AG04450 (cell line): ENCODE measurements around the gene TAF3. TPM values are rescaled to one million over a fixed set of nuclear protein-coding genes. Genes with fewer than 3 reads are reported as not detected.

Source experiments
- CTCF ChIA-PET: fragments of 300-600, 350-600 bp; formaldehyde crosslinking; extraction: SDS; loops from one replicate; lab custom pipeline; 2022; ENCODE audit warnings: antibody characterized with exemption, inconsistent platforms; lab: Charles Lee
- POLR2A ChIA-PET: fragments of 350-600 bp; formaldehyde crosslinking; extraction: SDS; loops from one replicate; lab custom pipeline; 2021; ENCODE audit warnings: antibody characterized with exemption, inconsistent platforms; lab: Yijun Ruan, JAX
- DNase-seq: peaks from one replicate; pipeline ENCODE4 v3.0.0-alpha.2; 2011; ENCODE audit warnings: low read depth, low spot score
- H3K27ac ChIP-seq: one replicate; pipeline ENCODE4 v1.5.1; 2012; ENCODE audit warnings: low read depth, low read length, control low read depth
- H3K27me3 ChIP-seq: one replicate; pipeline ENCODE4 v1.6.0; 2012; ENCODE audit warnings: low read length; ENCODE audit not compliant: control insufficient read depth, insufficient read depth
- H3K4me3 ChIP-seq: 2 replicates; pipeline ENCODE4 v1.5.1; 2011; ENCODE audit warnings: mild to moderate bottlenecking, low read depth, low read length, control low read depth
- H3K9me3 ChIP-seq: 2 replicates; pipeline ENCODE4 v1.5.1; 2012; ENCODE audit warnings: low read length; ENCODE audit not compliant: control insufficient read depth, insufficient read depth
- polyA plus RNA-seq: library from polyadenylated mRNA; depleted of rRNA; stranded (reverse); fragments of >200 nt; gene quantifications from 2 replicates; pipeline ENCODE4 v1.2.3, GENCODE V29; 2011
- TF ChIP-seq, protein P1 (sequence below): IDR thresholded peaks from 2 replicates; pipeline ENCODE4 v1.5.1; 2011; ENCODE audit warnings: low read depth, low read length, control low read depth, inconsistent platforms

Gene TAF3
- polyA plus RNA-seq, 1 experiment = 3.1 TPM

DNA sequence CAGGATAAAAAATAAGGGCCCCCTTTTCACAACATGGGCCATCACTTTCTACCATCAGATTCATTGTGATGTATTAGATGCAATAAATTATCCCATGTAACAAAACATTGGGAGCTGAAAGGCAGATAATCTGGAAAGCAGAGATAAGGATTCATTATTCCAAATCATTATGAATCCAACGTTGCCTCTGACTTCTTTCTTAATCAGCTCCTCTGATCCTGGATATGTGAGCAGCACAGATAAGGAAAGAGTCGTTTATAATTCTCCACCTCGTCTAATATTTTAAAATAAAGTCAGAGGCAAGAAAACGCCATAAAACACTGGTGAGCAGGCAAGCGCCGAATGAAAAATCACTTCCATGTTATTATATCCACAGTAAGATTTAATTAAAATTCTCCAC, 222.3 kb downstream of the TAF3 start:
- H3K27ac ChIP-seq = no peak overlapping the region
- H3K27me3 ChIP-seq = peaks cover 97% of the 10 kb centered on the region
- CTCF ChIA-PET = no interaction called here
- DNase-seq = no peak
- TF ChIP-seq, protein P1, sequence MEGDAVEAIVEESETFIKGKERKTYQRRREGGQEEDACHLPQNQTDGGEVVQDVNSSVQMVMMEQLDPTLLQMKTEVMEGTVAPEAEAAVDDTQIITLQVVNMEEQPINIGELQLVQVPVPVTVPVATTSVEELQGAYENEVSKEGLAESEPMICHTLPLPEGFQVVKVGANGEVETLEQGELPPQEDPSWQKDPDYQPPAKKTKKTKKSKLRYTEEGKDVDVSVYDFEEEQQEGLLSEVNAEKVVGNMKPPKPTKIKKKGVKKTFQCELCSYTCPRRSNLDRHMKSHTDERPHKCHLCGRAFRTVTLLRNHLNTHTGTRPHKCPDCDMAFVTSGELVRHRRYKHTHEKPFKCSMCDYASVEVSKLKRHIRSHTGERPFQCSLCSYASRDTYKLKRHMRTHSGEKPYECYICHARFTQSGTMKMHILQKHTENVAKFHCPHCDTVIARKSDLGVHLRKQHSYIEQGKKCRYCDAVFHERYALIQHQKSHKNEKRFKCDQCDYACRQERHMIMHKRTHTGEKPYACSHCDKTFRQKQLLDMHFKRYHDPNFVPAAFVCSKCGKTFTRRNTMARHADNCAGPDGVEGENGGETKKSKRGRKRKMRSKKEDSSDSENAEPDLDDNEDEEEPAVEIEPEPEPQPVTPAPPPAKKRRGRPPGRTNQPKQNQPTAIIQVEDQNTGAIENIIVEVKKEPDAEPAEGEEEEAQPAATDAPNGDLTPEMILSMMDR = no peak
- POLR2A ChIA-PET = no interaction called here
- H3K4me3 ChIP-seq = no peak overlapping the region
- H3K9me3 ChIP-seq = peaks cover 11% of the 10 kb centered on the region; the same call in 1 of the 2 replicates

DNA sequence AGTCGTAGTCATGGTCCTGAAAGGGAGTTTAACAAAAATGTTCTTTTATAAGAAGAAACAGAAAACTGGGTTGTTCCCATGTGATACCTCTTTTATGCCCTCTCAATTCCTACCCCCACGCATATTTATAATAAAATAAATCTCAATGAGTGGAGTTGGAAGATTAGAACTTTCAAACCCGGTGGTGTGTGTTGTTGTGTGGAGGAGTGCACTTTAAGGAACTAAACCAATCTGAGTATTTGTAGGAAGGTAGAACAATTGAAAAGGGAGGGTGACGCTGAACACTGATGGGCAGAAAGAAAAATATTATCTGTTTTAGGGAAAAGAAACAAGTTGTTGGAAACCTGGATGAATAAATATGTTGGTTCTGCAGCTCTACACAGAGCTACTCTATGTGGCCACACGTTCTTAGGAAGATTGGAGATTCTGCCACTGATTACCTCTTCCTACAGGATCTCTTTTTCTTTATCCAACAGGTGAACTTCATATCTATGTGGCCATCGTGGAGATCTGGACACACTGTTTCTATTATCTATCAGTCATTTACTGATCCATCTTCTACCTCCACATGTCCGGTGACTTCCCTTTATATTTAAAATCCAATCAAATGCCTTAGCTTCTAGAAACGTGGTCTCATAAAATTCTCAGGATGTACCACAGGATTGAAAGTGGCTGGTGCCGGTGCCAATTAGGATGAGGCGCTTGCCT, 223.1 kb downstream of the TAF3 start:
- ChIA-PET POLR2A (no interaction called here), CTCF (no interaction called here)
- Histone ChIP-seq H3K27me3 (peaks cover 97% of the 10 kb centered on the region), H3K27ac (no peak overlapping the region), H3K9me3 (peaks cover 8% of the 10 kb centered on the region; the same call in 1 of the 2 replicates), H3K4me3 (no peak overlapping the region)
- DNase-seq = no peak
- TF ChIP-seq, protein P1 = no peak

DNA sequence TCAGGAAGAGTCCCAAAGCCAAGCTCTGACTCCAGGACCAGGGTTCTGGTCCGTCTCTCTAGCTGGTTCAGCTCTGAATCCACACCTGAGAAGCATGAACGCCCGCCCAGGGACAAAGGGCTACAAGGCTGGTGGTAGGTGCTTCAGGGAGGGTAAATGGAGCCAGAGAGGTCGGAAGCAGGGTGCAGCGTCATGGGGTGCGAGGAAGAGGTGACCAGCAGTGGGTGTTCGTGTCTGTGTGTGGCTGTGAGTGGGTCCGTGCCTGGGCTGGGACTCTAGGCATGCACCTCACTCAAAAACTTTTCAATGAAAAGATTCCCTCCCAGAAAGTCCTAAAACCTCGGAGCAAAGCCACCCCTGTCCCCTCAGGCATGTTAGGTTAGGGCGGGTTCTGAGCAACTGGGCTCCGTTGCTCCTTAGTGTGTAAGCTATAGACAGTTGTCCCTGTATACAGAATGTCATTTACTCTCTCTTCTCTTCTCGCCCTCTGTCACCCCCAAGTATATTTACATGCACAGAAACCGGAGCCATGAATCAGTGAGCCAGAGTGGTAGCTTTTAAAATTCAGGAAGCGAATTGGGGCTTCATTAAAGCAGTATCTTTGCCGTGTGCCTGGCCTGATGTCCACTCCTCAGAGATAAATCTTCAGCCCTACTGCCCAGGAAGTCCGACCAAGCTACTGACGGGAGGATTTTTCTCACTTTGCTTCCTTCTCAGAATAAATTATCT, 223.9 kb downstream of the TAF3 start:
- ChIA-PET POLR2A (no interaction called here), CTCF (no interaction called here)
- Histone ChIP-seq H3K27ac (no peak overlapping the region), H3K4me3 (no peak overlapping the region), H3K27me3 (peaks cover 97% of the 10 kb centered on the region), H3K9me3 (peaks cover 8% of the 10 kb centered on the region; the same call in 1 of the 2 replicates)
- no peak for DNase-seq
- TF ChIP-seq, protein P1 = no peak

DNA sequence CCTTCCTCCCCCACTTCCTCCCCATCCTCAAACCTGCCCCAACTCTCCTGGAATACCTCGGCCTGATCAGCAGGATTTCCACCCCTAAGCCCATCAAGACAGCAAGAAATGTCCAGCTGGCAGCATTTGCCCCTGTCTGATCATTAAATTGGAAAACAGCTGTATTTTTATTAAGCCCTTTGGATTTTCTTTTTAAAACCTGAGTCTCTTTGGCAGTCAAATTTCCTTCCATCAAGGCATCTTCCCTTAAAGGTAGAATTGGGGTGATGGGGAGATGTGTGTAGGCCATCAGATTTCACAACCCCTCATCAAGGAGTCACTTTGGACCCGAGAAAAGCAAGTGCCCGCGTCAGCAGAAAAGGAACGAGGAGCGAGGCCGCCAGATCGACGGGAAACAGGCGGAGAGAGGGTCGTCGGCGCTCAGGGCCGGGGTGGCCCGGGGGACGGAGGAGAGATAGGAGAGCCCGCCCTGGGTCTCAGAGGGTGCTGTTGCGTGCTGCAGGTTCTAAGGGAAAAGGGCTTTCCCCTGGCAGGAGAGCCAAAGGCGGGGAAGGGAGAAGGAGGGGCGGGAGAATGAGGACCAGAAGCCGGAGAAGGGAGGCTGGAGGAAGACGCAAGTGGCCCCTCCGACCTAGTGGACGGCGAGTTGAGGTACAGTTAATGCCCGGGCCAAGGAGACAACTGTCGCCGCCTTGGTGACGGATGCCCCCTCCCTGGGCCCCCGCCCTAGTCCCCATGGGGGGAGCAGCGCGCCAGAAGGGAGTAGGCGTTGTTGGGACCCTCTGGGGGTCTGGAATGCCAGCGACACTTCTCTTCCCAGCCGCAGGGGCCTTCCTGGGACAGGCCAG, 224.6 kb downstream of the TAF3 start:
- ChIA-PET CTCF (no interaction called here), POLR2A (no interaction called here)
- TF ChIP-seq, protein P1 = no peak
- Histone ChIP-seq H3K27ac (no peak overlapping the region), H3K27me3 (peaks cover 98% of the 10 kb centered on the region), H3K4me3 (no peak overlapping the region), H3K9me3 (peaks cover 8% of the 10 kb centered on the region; the same call in 1 of the 2 replicates)
- DNase-seq = no peak
